ENCODE measurements around the gene RNASE7. TPM values are rescaled to one million over a fixed set of nuclear protein-coding genes. Genes with fewer than 3 reads are reported as not detected.

Gene RNASE7
- total RNA-seq, 2 experiments from 2014 or later: not detected

GRCh38 chr14:21050597-21050996, 8.4 kb downstream of the RNASE7 start:
- CTCF ChIA-PET (ENCODE audit: unreplicated experiment): no interaction called here
- no peak overlapping the region for H3K27ac ChIP-seq (ENCODE audit: low read depth, low read length, poor library complexity, severe bottlenecking)
- POLR2A ChIA-PET: interaction anchor here (0.5 kb wide), 1 partner anchor 101 kb away, joined by 3 read pairs; no protein-coding TSS in a partner anchor
- BruUV-seq (replicated peaks): no TSS peak
- no peak overlapping the region for H2AFZ ChIP-seq (ENCODE audit: low read length)
- no peak overlapping the region for H3K4me3 ChIP-seq (ENCODE audit: low read depth, low read length, poor library complexity, severe bottlenecking)
- no peaks in the 10 kb centered on the region for H3K9me2 ChIP-seq (ENCODE audit: insufficient read depth, low read length)
- no peaks in the 10 kb centered on the region for H3K4me1 ChIP-seq (ENCODE audit: insufficient read depth, low read length, poor library complexity, severe bottlenecking)
- H3K9me3 ChIP-seq (ENCODE audit: low read length): no peaks in the 10 kb centered on the region
- no peaks in the 10 kb centered on the region for H3K36me3 ChIP-seq (ENCODE audit: insufficient read depth, low read length)
- no peak overlapping the region for H3K4me2 ChIP-seq (ENCODE audit: low read length)
- intact Hi-C loops (cut with micrococcal nuclease; ENCODE audit: unreplicated experiment): no loop called here
- no peak for TF ChIP-seq EZH2phosphoT487 (IDR thresholded peaks at IDR 0.05; ENCODE audit: borderline replicate concordance, low read depth, low read length)
- no peak for TF ChIP-seq CTCF (conservative IDR thresholded peaks at IDR 0.05; ENCODE audit: low read length)
- no peaks in the 10 kb centered on the region for H3K79me2 ChIP-seq (ENCODE audit: insufficient read depth, low read depth, low read length)
- no peak for DNase-seq (ENCODE audit: low spot score)
- H4K20me1 ChIP-seq (ENCODE audit: insufficient read depth, low read length): no peaks in the 10 kb centered on the region

GRCh38 chr14:21053184-21054122, 11.3 kb downstream of the RNASE7 start:
- BruUV-seq (replicated peaks): no TSS peak
- DNase-seq (ENCODE audit: low spot score): no peak
- no peaks in the 10 kb centered on the region for H3K79me2 ChIP-seq (ENCODE audit: insufficient read depth, low read depth, low read length)
- ChIA-PET POLR2A (interaction anchor here (0.7 kb wide), 1 partner anchor 18 kb away, joined by 3 read pairs; no protein-coding TSS in a partner anchor), CTCF (ENCODE audit: unreplicated experiment) (no interaction called here)
- H3K4me1 ChIP-seq (ENCODE audit: insufficient read depth, low read length, poor library complexity, severe bottlenecking): no peaks in the 10 kb centered on the region
- intact Hi-C loops (cut with micrococcal nuclease; ENCODE audit: unreplicated experiment): no loop called here
- H3K4me2 ChIP-seq (ENCODE audit: low read length): no peak overlapping the region
- no peak overlapping the region for H3K27ac ChIP-seq (ENCODE audit: low read depth, low read length, poor library complexity, severe bottlenecking)
- no peaks in the 10 kb centered on the region for H4K20me1 ChIP-seq (ENCODE audit: insufficient read depth, low read length)
- no peak overlapping the region for H2AFZ ChIP-seq (ENCODE audit: low read length)
- H3K36me3 ChIP-seq (ENCODE audit: insufficient read depth, low read length): no peaks in the 10 kb centered on the region
- no peaks in the 10 kb centered on the region for H3K9me2 ChIP-seq (ENCODE audit: insufficient read depth, low read length)
- H3K4me3 ChIP-seq (ENCODE audit: low read depth, low read length, poor library complexity, severe bottlenecking): no peak overlapping the region
- H3K9me3 ChIP-seq (ENCODE audit: low read length): no peaks in the 10 kb centered on the region
- no peak for TF ChIP-seq EZH2phosphoT487 (IDR thresholded peaks at IDR 0.05; ENCODE audit: borderline replicate concordance, low read depth, low read length)

DNA sequence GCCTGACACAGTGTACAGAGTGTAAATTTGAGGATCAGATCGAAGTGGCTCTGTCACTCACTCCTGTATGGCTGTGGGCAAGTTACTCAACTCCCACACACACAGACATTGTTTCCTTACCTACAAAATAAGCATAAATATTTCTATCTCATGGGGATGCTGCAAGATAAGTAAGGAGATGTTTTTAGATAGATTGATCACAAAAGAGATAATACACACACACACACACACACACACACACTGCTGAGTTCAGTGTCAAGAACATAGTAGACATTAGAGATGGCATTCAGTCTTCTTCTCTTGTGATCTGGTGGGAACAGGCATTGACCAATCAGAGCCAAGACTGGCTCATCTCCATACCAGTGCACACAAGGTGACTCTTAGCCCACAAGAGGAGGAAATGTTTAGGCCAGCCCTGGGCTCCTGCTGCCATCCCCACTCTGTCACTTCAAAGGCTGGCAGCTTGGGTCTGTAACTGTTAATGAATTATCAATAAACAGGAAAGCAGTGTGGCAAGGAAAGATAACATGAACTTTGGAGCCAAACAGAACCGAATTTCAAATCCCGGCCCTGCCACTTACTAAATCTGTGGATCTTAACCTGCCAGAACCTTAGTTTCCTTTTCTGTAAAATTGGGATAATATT, 12.1 kb downstream of the RNASE7 start:
- Histone ChIP-seq H3K79me2 (ENCODE audit: insufficient read depth, low read depth, low read length) (no peaks in the 10 kb centered on the region), H3K4me3 (ENCODE audit: low read depth, low read length, poor library complexity, severe bottlenecking) (no peak overlapping the region), H4K20me1 (ENCODE audit: insufficient read depth, low read length) (no peaks in the 10 kb centered on the region), H3K9me2 (ENCODE audit: insufficient read depth, low read length) (no peaks in the 10 kb centered on the region), H3K9me3 (ENCODE audit: low read length) (no peaks in the 10 kb centered on the region), H3K27ac (ENCODE audit: low read depth, low read length, poor library complexity, severe bottlenecking) (no peak overlapping the region), H2AFZ (ENCODE audit: low read length) (no peak overlapping the region), H3K4me1 (ENCODE audit: insufficient read depth, low read length, poor library complexity, severe bottlenecking) (no peaks in the 10 kb centered on the region), H3K4me2 (ENCODE audit: low read length) (no peak overlapping the region), H3K36me3 (ENCODE audit: insufficient read depth, low read length) (no peaks in the 10 kb centered on the region)
- CTCF ChIA-PET (ENCODE audit: unreplicated experiment): no interaction called here
- intact Hi-C loops (cut with micrococcal nuclease; ENCODE audit: unreplicated experiment): no loop called here
- no peak for DNase-seq (ENCODE audit: low spot score)
- POLR2A ChIA-PET: no interaction called here
- no TSS peak for BruUV-seq (replicated peaks)
- TF ChIP-seq EZH2phosphoT487 (IDR thresholded peaks at IDR 0.05; ENCODE audit: borderline replicate concordance, low read depth, low read length): no peak
- TF ChIP-seq CTCF (conservative IDR thresholded peaks at IDR 0.05; ENCODE audit: low read length): no peak

All from OCI-LY7 (cell line).